Amygdala (tissue), 56 donors: Measurements from ENCODE around the gene MMGT1.
"Not testable (repeated sequence)": the region's sequence is repeated elsewhere in the genome, so short reads cannot be mapped to it uniquely, and the experiment has no call there.

ENCODE experiments used
- DNase-seq, 56 donors: peaks; one replicate each; lab custom pipeline; 2025; lab: John Stamatoyannopoulos, UW

MMGT1 gene

DNA sequence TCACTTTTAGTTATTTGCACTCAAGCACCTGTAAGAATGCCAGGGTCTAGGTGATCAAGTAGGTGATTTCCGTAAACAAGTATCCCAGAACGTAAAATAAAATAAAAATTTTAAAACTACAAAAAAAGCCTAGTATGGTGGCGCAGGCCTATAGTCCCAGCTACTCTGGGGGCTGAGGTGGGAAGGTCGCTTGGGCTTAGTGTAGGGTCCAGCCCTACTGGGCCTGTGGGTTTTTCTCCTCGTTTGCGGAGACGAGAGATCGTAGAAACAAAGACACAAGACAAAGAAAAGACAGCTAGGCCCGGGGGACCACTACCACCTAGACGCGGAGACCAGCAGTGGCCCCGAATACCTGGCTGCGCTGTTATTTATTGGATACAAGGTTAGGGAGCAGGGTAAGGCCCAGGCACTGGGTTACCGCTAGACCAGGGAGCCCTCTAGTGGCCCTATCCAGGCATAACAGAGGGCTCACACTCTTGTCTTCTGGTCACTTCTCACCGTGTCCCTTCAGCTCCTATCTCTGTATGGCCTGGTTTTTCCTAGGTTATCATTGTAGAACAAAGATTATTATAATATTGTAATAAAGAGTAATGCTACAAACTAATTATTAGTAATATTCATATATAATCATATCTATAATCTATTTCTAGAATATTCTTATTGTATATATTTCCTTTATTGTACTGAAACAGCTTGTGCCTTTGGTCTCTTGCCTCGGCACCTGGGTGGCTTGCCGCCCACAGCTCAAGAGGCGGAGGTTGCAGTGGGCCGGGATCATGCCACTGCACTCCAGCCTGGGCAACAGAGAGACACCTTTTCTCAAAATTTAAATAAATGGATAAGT lies 41.9 kb downstream of the MMGT1 start:
- DNase-seq: peak in 24 of 56 donors; percentile 0 to 38 (median 2)

DNA sequence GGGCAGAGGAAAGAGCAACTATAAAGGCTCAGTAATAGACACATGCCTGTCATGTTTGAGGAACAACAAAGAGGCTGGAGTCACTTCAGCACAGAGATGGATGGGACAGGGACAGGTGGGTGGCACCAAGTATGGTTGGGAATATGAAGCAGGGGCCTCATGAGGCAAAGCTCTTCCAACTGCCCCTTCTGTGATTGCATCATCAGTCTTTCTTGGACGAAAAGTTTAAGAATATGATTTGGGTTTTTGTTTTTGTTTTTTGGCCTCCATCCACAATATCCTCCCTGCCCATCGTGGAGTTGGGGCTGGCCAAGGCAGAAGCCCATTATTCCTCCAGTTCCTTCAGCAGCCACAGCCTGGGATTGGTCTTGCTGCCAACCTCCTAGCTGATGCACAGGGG lies 45.9 kb downstream of the MMGT1 start:
- no peak for DNase-seq

DNA sequence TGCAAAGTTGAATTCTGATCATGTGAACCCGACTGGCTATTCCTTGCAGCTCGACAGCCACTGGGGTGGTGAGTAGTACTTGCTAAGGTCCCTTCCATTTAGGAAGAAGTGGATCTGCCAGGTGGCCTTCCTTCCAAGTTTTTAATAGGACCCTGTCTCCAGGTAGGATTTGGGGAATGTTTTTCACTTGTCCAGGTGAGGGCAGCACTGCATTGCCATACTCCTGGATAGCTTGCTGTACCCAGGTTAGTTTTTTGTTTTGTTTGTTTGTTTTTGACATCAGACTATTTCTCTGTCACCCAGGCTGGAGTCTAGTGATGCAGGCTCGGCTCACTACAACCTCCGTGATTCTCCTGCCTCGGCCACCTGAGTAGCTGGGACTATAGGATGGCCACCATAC lies 50.4 kb downstream of the MMGT1 start:
- no peak for DNase-seq

- DNase-seq: not testable (repeated sequence)
Measured at GRCh38 chrX:135920516-135920915, 53.3 kb downstream of the MMGT1 start.

GRCh38 chrX:135914404-135914803 lies 59.4 kb downstream of the MMGT1 start:
- DNase-seq: no peak
